HG03159 (cell line): ENCODE data around the gene EFCAB13.

Experiments used
- ATAC-seq: cut with Tn5 transposase; IDR thresholded peaks from one replicate; pipeline ENCODE4 v1.9.1; 2021; ENCODE audit warnings: mild to moderate bottlenecking, moderate library complexity; ENCODE audit not compliant: unreplicated experiment

The EFCAB13 gene, protein sequence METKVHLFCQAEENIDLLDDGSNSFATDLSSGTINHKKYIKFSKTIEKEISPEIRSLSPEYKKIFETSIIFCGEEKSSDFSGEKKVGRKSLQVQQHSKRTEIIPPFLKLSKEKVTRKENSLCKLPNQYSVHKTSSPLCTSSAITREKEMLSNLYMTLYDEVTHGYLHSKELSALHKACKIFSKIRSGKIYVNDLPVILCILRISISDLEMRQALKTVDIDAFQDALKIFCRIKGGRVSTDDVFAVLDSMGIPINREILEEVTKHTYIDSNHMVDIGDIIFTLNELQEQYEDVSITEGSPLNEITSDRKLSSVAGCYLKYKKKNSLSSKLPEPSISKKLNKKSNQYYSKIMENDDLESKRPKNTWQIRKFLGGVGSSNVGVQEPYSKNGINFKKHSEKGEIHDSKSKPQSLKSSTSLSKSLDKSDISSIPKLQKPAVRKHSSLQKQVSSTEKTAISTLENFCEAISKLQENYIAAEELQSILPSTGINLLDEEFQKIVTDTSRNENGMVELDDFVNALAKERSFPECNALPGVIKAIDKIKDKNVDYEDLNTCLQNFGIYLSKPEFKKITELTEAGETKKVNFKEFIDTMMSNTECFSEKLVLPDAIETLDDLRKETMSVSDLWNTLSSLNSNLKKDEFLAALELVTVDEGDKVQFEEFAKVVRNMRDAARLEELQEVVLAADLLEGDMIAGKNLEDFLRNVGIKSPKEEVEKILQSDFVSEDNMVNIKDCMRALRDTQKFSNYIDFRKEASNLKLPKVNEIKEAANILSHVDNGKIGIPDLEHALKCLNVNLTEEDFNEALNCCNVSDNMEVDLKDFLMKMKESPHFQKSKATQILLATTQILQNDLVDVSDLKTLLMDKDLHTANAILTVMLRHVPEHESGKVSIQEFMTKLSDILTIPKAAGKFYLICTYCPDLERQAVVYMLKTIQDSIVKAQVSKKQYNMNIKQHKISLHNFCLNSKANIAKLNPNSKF

DNA sequence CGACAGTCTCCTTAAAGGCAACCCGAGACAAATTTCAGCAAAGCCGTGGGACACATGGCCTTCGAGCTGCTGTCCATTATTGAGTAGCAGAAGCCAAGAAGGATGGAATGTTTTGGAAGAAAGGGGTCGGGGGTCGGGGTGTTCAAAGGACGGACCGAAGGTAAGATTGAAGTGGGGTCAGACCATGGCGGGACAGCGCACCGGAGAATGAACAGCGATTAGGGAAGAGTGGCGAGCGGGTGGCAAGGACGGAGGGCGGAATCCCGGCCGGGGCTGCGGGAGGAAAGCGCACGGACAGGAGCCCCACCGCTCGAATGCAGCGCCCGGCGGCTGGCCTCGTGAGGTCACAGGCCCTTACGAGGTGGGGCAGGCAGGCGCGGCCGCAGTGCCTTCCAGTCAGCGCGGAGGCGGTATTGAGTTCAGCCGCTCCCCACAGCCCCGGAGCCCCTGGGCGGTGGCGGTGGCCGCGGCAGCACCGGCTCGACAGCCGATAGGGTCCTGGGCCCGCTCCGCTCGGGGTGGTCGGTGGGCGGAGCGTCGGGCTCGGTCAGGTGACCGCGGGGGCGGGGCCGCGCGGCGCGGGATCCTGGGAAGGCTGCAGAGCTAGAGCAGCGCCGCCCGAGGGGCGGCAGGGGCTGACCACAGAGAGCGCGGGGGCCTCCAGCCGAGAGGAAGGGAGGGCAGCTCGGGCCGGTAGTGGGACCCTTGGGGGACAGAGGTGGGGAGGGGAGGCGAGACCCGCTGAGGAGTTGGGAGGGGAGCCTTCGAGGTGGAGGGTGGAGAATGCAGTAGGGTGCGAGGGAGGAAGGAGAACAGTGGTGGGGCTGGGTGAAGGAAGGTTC, at the start of gene EFCAB13:
Gene EFCAB13, plus strand, starts transcription at position 574 of the 842 bp plus-strand sequence. CDS start 4,399 bp downstream, outside the sequence.
- peak; percentile 79 for ATAC-seq

DNA sequence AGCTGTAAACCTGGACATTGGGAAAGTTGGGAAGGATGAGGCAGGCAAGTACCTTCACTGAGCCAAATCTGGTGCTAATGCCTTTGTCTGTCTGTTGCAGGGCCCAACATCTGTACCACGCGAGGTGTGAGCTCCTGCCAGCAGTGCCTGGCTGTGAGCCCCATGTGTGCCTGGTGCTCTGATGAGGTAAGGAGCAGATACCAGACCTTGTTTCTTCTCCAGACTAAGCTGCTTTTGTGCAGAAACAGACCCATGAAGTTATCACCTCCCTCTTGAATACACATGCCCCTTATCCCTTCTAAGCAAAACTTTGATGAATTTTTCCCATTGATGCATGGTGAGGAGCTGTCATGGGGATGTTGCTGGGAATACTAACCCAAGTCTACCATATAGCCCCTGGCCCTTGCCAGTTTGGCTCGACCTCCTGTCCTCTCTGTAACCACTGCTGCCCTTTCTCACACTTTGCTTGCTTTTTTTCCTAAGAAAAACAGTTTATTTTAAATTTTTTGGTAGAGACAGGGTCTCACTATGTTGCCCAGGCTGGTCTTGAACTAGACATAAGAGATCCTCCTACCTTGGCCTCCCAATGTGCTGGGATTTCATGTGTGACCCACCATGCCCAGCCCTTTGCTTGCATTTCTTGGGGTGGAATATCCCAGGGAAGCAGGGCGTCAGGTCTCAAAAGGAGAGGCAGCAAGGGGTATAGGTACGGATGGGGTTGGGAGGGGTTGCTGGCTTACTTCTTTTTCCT, 49.3 kb upstream of the EFCAB13 start:
- no peak for ATAC-seq

DNA sequence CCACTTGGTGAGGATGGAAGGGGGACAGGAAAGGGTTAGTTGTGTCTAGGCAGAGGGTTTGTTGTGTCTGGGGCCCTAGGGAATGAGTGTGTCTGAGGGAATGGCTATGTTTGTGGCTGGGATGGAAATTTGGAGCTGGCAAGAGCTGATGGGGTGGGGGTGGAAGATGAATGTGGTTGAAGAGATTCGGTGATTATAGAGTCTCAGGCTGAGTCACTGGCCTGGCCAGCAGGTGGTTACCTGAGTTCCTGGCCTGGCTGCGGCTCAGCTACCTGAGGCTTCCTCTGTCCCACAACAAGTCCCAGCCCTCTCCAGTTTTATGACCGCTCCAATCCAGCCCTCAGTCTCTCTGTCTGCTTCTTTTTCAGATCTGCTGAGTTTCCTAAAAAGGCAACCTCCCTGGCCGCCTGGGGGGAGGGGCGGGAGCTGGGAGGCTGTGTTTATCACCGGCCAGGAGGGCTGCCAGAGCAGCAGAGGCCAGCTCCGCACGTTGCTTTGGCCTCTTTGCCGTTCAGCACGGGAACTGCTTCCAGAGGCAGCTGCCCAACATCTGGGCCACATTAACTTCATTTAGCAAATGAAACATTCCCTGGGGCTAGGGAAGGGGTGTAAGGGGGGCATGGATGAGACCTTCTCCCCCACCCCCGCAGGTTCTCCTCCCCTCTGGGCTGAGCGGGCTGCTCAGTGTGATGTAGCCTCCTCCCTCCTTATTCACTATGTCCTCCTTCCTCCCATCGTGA, 48.3 kb upstream of the EFCAB13 start:
- ATAC-seq: no peak

DNA sequence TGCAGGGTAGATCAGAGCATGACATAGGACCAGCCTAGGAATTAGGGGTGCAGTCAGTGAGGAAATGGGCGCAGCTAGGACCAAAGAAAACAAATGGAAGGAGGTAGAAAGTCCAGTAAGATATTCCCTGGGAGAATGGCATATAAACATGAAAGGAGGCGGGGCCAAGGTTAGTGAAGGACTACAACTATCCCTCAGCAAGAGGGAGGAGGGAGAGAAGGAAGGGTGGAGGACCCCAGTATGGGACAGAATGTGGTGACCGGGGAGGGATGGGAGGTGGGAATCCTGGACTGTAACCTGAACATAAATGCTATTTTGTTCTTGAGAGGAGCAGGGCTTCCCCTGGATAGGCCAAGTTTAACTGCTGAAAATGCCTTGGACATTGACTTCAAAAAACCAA, 47.3 kb upstream of the EFCAB13 start:
- no peak for ATAC-seq

DNA sequence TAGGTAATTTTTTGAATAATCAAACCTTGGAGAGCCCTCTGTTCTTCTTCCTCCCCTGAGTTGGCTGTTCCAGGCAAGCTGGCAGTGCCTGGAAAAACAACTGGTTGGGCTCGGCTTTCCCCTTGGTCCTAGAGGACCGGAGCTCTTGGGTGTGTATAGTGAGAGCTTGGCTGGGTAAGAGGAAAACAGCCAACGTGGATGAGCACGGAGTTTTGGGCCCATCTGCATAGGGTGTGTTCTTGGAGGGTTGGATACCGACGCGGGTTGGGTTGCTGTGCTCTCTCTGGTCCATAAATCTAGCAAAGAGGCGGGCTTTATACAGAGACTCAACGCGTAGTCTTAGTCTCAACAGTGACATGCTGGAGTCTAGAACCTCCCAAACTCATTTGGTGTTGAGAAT, 46.9 kb upstream of the EFCAB13 start:
- ATAC-seq: no peak

DNA sequence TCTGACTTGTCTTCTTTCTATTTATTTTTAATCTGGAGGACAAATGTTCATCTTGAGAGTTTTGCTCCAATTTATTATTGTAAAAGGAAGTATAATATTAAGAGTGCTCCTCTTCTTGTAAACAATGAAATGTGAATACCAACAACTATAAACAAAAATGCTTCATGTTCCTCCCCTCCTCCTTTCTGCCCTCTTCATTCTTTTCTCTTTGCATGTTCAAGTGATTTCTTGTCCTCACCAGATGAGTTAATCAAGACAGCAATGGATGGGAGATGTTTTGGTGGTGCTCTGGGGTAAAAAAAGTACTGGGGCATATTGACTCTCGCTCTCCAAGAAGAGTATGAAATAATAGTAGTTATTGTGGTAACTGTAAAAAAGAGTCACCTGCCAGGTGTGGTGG, 45.8 kb upstream of the EFCAB13 start:
- ATAC-seq: no peak

DNA sequence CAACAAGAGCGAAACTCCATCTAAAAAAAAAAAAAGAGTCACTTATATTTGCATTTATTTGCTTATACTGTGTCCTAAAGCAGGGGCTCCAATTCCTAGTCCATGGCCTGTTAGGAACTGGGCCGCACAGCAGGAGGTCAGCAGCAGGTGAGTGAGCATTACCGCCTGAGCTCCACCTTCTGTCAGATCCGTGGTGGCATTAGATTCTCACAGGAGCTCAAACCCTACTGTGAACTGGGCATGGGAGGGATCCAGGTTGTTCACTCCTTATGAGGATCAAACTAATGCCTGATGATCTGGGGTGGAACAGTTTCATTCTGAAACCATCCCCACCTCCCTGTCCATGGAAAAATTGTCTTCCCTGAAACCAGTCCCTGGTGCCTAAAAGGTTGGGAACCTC, 45.2 kb upstream of the EFCAB13 start:
- ATAC-seq: no peak

DNA sequence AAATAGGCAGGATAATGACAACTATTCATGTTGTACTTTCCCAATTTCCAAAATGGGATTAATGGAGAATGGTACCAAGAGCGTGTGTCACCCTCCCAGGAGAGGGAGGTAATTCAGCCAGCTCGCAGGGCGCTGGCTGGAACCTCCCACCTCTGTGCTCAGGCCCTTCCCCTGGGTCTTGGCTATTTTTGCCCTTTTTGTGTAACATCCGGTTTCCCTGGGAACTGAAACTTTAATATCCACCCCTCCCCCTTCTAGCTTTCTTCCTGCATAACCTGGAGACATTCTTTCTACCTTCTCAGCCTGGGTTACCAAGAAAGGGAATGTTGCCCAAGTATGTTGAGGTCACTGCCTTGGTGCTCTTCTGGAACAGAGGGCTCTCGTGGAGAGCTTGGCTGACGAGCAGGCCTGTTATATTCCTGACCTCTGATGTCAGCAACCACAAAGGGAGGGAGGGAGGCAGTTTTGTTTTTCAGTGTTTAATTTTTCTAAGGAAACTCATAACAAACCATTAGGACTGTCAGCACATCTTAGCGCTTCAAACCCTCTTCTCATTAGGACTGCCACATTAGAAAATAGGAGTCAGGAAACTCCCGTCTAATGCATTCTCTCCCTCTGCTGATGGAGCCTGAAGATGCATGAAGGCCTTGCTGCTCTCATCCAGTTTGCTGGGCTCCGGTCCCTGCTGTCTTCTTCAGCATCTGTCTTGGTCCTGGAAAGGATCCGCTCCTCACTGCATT, 44.5 kb upstream of the EFCAB13 start:
- ATAC-seq: peak; percentile 72

DNA sequence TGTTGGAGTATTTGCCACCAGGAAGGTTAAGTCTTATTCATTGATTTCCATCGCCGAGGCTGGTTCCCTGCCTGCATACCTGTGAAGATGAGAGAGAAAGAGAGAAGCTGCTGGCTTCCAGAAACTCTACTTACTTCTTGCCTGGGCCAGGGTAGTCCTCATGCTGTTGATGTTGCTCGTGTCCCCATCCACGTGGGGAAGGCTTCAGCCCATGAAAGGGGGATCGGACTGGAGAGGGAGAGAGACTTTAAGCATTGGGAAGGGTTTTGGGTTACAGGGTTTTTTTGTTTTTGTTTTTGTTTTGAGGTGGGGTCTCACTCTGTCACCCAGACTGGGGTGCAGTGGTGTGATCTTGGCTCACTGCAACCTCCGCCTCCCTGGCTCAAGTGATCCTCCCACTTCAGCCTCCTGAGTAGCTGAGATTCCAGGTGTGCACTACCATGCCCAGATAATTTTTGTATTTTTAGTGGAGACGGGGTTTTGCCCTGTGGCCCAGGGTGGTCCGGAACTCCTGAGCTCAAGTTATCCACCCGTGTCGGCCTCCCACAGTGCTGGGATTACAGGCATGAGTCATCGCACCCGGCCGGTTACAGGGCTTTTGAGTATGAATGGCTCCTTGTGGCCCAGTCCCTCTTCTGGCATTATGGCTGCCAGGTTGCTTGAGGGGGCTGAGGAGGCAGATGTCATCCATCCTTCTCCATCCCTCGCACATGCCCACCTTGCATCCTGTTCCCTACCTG, 43.5 kb upstream of the EFCAB13 start:
- no peak for ATAC-seq

DNA sequence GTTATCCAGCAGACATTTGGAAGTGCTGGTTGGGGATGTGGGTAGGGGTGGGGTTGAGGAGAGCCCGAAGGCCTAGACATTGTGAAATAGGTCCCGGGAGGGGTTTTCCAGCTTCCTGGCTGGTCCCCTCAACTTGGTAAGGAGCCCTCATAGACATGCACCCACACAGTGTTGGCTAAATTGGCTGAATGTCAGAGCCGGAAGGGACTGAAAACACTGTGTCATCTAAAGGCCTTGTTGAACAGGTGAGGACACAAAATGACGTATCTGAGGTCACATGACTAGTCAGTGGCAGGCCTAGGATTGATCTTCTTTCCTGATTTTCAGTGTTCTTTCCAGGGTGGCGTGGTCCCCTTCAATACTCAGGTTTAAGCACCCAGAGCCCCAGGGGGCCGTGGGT, 42.5 kb upstream of the EFCAB13 start:
- no peak for ATAC-seq

DNA sequence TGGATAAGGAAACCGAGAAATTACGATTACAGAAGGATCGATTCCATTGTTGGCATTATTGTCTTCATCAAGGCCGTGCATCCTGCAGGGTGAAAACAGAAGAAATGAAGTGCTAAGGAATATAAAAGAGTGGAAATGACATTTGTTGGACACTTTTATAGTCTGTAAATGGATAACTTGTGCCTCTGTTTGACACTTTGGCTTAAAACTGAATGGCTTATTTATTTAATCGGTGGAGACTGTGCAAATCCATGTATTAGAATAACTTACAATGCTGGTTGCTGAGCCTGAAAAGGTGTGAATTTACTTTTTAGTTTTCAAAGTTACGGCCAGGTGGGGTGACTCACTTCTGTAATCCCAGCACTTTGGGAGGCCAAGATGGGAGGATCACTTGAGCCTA, 38.8 kb upstream of the EFCAB13 start:
- no peak for ATAC-seq

DNA sequence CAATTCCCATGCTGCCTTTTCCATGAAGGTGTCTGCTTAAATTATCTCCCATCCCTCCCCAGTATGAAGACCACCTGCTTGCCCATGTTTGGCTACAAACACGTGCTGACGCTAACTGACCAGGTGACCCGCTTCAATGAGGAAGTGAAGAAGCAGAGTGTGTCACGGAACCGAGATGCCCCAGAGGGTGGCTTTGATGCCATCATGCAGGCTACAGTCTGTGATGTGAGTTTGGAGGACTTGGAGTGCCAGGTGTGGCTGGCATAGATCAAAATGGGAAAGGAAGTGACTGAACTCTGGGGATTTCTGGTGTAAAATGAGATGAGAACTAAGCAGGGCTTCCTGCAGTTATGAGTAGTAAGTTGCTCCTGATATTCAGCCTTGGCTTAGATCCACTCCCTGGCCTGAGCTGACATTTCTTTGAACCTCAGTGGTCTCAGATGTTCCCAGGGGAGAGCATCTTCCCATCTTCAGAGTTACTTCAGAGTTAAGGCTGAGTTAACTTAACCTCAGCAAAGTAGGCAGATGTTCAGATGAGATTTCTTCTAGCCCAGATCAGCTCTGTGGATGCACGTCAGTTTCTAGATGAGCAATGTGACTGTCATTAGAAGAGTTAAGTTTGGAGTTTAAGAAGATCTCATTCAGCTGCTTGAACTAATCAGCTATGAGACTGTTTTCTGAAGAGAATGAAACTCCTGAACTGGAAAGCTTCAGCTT, 37.4 kb upstream of the EFCAB13 start:
- peak; percentile 61 for ATAC-seq

DNA sequence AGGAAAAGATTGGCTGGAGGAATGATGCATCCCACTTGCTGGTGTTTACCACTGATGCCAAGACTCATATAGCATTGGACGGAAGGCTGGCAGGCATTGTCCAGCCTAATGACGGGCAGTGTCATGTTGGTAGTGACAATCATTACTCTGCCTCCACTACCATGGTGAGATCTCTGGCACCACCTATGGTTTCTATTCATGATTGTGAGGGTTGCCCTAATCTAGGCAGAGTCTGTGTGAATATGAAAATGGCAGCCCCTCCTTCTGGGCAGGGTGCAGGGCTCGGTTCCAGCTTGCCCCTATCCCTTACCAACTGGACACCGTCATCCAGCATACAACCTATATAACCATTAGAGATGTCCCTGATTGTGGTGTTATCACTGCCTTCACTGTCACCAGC, 36.7 kb upstream of the EFCAB13 start:
- ATAC-seq: peak; percentile 28

DNA sequence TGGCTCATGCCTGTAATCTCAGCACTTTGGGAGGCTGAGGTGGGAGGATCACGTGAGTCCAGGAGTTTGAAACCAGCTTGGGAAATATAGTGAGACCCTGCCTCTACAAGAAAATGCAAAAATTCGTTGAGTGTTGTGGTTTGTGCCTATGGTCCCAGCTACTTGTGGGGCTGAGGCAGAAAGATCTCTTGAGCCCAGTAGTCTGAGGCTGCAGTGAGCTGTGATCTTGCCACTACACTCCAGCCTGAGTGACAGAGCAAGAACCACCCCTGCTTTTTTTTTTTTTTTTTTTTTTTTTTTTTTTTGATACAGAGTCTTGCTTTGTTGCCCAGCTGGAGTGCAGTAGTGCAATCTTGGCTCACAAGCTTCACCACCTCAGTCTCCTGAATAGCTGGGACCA, 36.1 kb upstream of the EFCAB13 start:
- ATAC-seq: no peak

DNA sequence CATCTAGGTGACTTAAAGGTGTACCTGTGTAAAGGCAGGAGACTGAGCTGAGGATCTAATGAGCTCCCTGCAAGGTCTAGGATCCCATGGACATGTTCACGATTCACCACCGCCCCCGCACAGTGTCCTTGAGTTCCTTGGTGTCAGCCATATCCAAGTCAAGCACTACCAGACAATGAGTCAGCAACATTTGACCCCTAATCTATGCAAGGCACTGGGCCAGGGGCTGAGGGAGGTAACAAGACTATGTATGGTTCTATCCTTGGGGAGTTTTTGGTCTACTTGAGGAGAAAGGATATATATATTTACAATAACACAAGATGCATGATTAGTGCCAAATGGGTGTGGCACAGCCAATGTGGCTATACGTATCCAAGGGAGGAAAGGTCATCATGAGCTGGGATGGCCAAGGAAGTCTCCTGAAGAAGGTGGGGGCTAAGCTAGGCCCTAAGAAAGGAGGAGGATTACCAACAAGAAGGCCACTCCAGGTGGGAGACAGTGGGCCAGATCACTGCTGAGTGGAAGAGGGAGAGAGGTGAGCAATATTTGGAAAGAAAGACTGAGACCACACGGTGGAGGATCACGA, 35.1 kb upstream of the EFCAB13 start:
- no peak for ATAC-seq

DNA sequence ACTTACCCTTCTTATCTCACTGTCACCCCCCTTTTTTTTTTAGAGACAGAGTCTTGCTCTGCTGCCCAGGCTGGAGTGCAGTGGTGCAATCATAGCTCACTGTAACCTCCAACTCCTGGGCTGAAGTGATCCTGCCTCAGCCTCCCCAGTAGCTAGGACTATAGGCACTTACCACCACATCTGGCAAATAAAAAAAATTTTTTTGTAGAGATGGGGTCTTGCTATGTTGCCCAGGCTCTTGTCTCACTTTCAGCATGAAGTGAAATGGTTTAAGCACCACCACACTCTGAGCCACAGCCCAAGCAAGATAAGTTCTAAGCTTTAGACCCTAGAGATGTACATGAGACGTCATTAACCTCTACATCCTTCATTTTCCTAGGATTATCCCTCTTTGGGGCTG, 34.5 kb upstream of the EFCAB13 start:
- ATAC-seq: no peak

DNA sequence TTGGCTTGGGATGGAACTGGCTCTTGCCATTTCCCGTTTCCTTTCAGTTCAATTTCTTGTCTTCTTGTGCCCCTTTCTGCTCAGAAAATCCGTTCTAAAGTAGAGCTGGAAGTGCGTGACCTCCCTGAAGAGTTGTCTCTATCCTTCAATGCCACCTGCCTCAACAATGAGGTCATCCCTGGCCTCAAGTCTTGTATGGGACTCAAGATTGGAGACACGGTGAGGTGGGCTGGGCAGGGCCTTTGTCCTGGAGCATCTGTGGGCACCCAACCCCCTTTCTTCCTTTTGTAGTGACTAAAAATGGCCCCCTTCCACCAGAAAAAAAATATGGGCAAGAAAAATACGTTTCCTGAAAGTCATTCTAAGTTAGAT, 32.9 kb upstream of the EFCAB13 start:
- no peak for ATAC-seq
